Daoy (cell line): Measurements from ENCODE around the gene DGKZ. TPM values are rescaled to one million over a fixed set of nuclear protein-coding genes. Genes with fewer than 3 reads are reported as not detected.
"Not testable (repeated sequence)": the region's sequence is repeated elsewhere in the genome, so short reads cannot be mapped to it uniquely, and the experiment has no call there.

ENCODE experiments used
- DNase-seq: peaks from one replicate; pipeline ENCODE4 v3.0.0-alpha.2; 2015; ENCODE audit warnings: low read depth
- total RNA-seq: library from RNA; depleted of rRNA; stranded (reverse); fragments of >200 nt; shearing (Covaris generic); gene quantifications from 2 replicates; pipeline ENCODE4 v1.2.3, GENCODE V29; 2014; rRNA removed

DGKZ gene
- 27.2 and 41.4 TPM in 2 replicates for total RNA-seq

- peak; percentile 92 for DNase-seq
These were observed at the start of gene DGKZ for GRCh38 chr11:46346886-46347636. TSS of gene DGKZ (plus strand) at chr11:46347463. CDS start at chr11:46347660, 197 bp downstream.

- DNase-seq, result peak; percentile 79
These were observed 48.4 kb upstream of the DGKZ start for GRCh38 chr11:46298699-46299433.

- DNase-seq, result peak; percentile 33
These were observed 47.8 kb upstream of the DGKZ start for GRCh38 chr11:46299451-46299961.

GRCh38 chr11:46300270-46300669, 47.0 kb upstream of the DGKZ start:
- no peak for DNase-seq

GRCh38 chr11:46302866-46303265, 44.4 kb upstream of the DGKZ start:
- DNase-seq, result no peak

GRCh38 chr11:46304036-46304435, 43.2 kb upstream of the DGKZ start:
- DNase-seq, result not testable (repeated sequence)

- no peak for DNase-seq
These were observed 42.6 kb upstream of the DGKZ start for GRCh38 chr11:46304605-46305179.

- no peak for DNase-seq
These were observed 42.0 kb upstream of the DGKZ start for GRCh38 chr11:46305295-46305694.

GRCh38 chr11:46306296-46306853, 40.9 kb upstream of the DGKZ start:
- DNase-seq, result peak; percentile 25

GRCh38 chr11:46307369-46307768, 39.9 kb upstream of the DGKZ start:
- DNase-seq, result no peak

- no peak for DNase-seq
These were observed 39.4 kb upstream of the DGKZ start for GRCh38 chr11:46307785-46308341.

GRCh38 chr11:46308631-46309419, 38.4 kb upstream of the DGKZ start:
- peak; percentile 68 for DNase-seq

- no peak for DNase-seq
These were observed 37.4 kb upstream of the DGKZ start for GRCh38 chr11:46309814-46310259.

GRCh38 chr11:46315033-46315738, 32.1 kb upstream of the DGKZ start:
- peak; percentile 79 for DNase-seq

GRCh38 chr11:46315783-46316563, 31.3 kb upstream of the DGKZ start:
- no peak for DNase-seq

GRCh38 chr11:46319074-46319453, 28.2 kb upstream of the DGKZ start:
- DNase-seq, result no peak

GRCh38 chr11:46321757-46322156, 25.5 kb upstream of the DGKZ start:
- no peak for DNase-seq

GRCh38 chr11:46322759-46323158, 24.5 kb upstream of the DGKZ start:
- DNase-seq, result peak; percentile 35

- no peak for DNase-seq
These were observed 20.3 kb upstream of the DGKZ start for GRCh38 chr11:46326813-46327416.
